ENCODE measurements around the gene ENSA. TPM values are rescaled to one million over a fixed set of nuclear protein-coding genes. Genes with fewer than 3 reads are reported as not detected.
A peak's percentile ranks its signal among the peaks of the same experiment; 100 is the strongest.
"Not testable (repeated sequence)": the region's sequence is repeated elsewhere in the genome, so short reads cannot be mapped to it uniquely, and the experiment has no call there.

The ENSA gene, protein sequence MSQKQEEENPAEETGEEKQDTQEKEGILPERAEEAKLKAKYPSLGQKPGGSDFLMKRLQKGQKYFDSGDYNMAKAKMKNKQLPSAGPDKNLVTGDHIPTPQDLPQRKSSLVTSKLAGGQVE
- 135 TPM for polyA plus RNA-seq
- long read RNA-seq, donor 1, transcript ENSA-208 (4 exons, 2,085 nt) = major isoform, 40 of 55 reads
- long read RNA-seq, donor 1, transcript ENSA-201 (3 exons, 2,818 nt) = minor isoform, 7 of 55 reads
- long read RNA-seq, donor 1, transcript ENSA-207 (2 exons, 703 nt) = minor isoform, 6 of 55 reads
- long read RNA-seq, donor 1, partial matches to known transcripts = 0 of 55 reads
- long read RNA-seq, donor 1, other reads (novel, unspliced or antisense) = 0 of 55 reads
- long read RNA-seq, donor 2, transcript ENSA-208 (4 exons, 2,085 nt) = major isoform, 71 of 107 reads
- long read RNA-seq, donor 2, transcript ENSA-205 (4 exons, 792 nt) = minor isoform, 7 of 107 reads
- long read RNA-seq, donor 2, transcript ENSA-201 (3 exons, 2,818 nt) = minor isoform, 17 of 107 reads
- long read RNA-seq, donor 2, partial matches to known transcripts = 6 of 107 reads
- long read RNA-seq, donor 2, other reads (novel, unspliced or antisense) = 0 of 107 reads
- long read RNA-seq, donor 3 = 0 reads
- long read RNA-seq, donor 4, transcript ENSA-208 (4 exons, 2,085 nt) = major isoform, 9 of 13 reads
- long read RNA-seq, donor 4, partial matches to known transcripts = 0 of 13 reads
- long read RNA-seq, donor 4, other reads (novel, unspliced or antisense) = 0 of 13 reads
- long read RNA-seq, donor 5, transcript ENSA-208 (4 exons, 2,085 nt) = major isoform, 39 of 51 reads
- long read RNA-seq, donor 5, transcript ENSA-201 (3 exons, 2,818 nt) = minor isoform, 10 of 51 reads
- long read RNA-seq, donor 5, partial matches to known transcripts = 0 of 51 reads
- long read RNA-seq, donor 5, other reads (novel, unspliced or antisense) = 0 of 51 reads
- long read RNA-seq, donor 6, transcript ENSA-208 (4 exons, 2,085 nt) = major isoform, 71 of 111 reads
- long read RNA-seq, donor 6, transcript ENSA-201 (3 exons, 2,818 nt) = minor isoform, 17 of 111 reads
- long read RNA-seq, donor 6, partial matches to known transcripts = 13 of 111 reads
- long read RNA-seq, donor 6, other reads (novel, unspliced or antisense) = 0 of 111 reads
- long read RNA-seq, donor 7, transcript ENSA-208 (4 exons, 2,085 nt) = major isoform, 35 of 58 reads
- long read RNA-seq, donor 7, transcript ENSA-201 (3 exons, 2,818 nt) = minor isoform, 15 of 58 reads
- long read RNA-seq, donor 7, partial matches to known transcripts = 0 of 58 reads
- long read RNA-seq, donor 7, other reads (novel, unspliced or antisense) = 0 of 58 reads
- long read RNA-seq, donor 8, transcript ENSA-208 (4 exons, 2,085 nt) = major isoform, 95 of 138 reads
- long read RNA-seq, donor 8, transcript ENSA-205 (4 exons, 792 nt) = minor isoform, 6 of 138 reads
- long read RNA-seq, donor 8, transcript ENSA-201 (3 exons, 2,818 nt) = minor isoform, 23 of 138 reads
- long read RNA-seq, donor 8, partial matches to known transcripts = 6 of 138 reads
- long read RNA-seq, donor 8, other reads (novel, unspliced or antisense) = 0 of 138 reads
- long read RNA-seq, donor 9, transcript ENSA-201 (3 exons, 2,818 nt) = minor isoform, 18 of 249 reads
- long read RNA-seq, donor 9, transcript ENSA-208 (4 exons, 2,085 nt) = major isoform, 73 of 249 reads
- long read RNA-seq, donor 9, transcript ENSA-205 (4 exons, 792 nt) = minor isoform, 6 of 249 reads
- long read RNA-seq, donor 9, partial matches to known transcripts = 146 of 249 reads
- long read RNA-seq, donor 9, other reads (novel, unspliced or antisense) = 0 of 249 reads
- long read RNA-seq, donor 10, transcript ENSA-201 (3 exons, 2,818 nt) = minor isoform, 15 of 99 reads
- long read RNA-seq, donor 10, transcript ENSA-207 (2 exons, 703 nt) = minor isoform, 5 of 99 reads
- long read RNA-seq, donor 10, transcript ENSA-208 (4 exons, 2,085 nt) = major isoform, 69 of 99 reads
- long read RNA-seq, donor 10, partial matches to known transcripts = 5 of 99 reads
- long read RNA-seq, donor 10, other reads (novel, unspliced or antisense) = 0 of 99 reads
- long read RNA-seq, donor 11, transcript ENSA-208 (4 exons, 2,085 nt) = major isoform, 53 of 170 reads
- long read RNA-seq, donor 11, transcript ENSA-207 (2 exons, 703 nt) = minor isoform, 5 of 170 reads
- long read RNA-seq, donor 11, transcript ENSA-201 (3 exons, 2,818 nt) = minor isoform, 12 of 170 reads
- long read RNA-seq, donor 11, partial matches to known transcripts = 97 of 170 reads
- long read RNA-seq, donor 11, other reads (novel, unspliced or antisense) = 0 of 170 reads

DNA sequence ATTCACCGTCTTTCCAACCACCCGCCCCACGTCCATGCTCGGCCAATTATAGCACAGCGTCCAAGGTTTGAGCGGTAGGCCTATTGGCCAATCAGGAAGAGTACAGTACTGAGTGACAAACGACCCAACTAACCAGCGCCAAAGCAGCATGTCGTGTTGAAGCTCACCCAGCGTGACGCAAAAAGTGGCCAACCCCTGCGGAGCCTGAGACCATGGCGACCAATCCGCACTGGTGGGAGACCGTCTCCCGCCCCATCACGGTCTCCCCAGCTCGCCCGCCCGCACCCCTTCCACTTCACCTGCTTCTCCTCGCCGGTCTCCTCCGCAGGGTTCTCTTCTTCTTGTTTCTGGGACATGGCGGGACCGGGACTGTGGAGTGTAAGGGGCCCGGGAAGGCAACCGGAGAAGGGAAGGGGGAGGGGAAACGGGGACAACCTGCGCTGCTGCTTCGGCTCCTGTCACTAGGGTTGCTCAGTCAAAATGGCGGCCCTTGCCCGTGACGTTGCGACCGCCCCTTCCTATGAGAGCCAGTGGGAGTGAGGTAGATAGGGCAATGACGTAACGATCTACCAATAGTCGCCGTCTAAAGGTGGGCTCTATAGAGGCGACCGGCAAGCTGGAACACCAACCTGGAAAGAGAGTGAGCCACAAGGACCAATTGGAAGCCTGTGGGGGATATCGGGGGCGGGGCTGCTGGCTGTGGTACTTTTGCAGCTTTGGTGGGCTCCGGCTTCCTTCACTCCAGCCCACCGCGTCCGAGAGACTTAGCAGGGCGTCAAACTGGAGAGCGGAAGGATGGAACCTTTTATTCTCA, at the start of gene ENSA:
Gene ENSA, minus strand, starts transcription at position 498 of the 814 bp plus-strand sequence. Its CDS starts 142 bp downstream, at position 356.
- H3K4me1 ChIP-seq (ENCODE audit: control insufficient read depth, insufficient read depth, low read length) = peaks cover 12% of the 10 kb centered on the region
- peak within 1 kb of the TSS; percentile 68 for H3K4me3 ChIP-seq (ENCODE audit: low read length)
- no peaks in the 10 kb centered on the region for H3K9me3 ChIP-seq (ENCODE audit: control insufficient read depth, low read depth, low read length)
- no CpG with 5 or more reads among the region's 49 CpGs for WGBS (ENCODE audit: insufficient coverage, low lambda C conversion rate)
- H3K27me3 ChIP-seq (ENCODE audit: control insufficient read depth, insufficient read depth, low read length) = no peaks in the 10 kb centered on the region
- peak; percentile 99 for DNase-seq
- peak within 1 kb of the TSS; percentile 97 for H3K27ac ChIP-seq (ENCODE audit: low read length)
- H3K36me3 ChIP-seq (ENCODE audit: control insufficient read depth, insufficient read depth, low read length) = peaks cover 29% of the 10 kb centered on the region

DNA sequence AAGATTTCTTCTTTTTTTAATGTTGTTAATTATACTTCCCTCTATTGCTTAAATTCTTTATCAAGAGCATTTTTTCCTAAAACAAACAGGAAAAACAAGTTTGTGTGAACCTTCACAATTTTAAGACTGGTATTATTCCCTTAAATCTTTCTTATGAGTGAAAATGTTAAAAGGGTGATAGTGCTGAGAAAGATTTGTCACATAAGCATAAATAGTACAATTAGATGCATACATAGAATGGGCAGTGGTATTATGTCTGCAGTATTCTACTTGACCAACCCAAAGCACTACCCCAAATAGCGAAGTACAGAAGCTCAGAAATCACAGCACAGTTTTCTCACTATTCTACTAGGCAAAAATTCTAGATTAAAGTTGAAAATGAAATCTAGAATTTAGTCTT, 49.6 kb upstream of the ENSA start:
- Histone ChIP-seq H3K4me1 (ENCODE audit: control insufficient read depth, insufficient read depth, low read length) (no peaks in the 10 kb centered on the region), H3K4me3 (ENCODE audit: low read length) (no peak overlapping the region), H3K36me3 (ENCODE audit: control insufficient read depth, insufficient read depth, low read length) (peaks cover 22% of the 10 kb centered on the region), H3K27ac (ENCODE audit: low read length) (no peak overlapping the region), H3K9me3 (ENCODE audit: control insufficient read depth, low read depth, low read length) (no peaks in the 10 kb centered on the region), H3K27me3 (ENCODE audit: control insufficient read depth, insufficient read depth, low read length) (no peaks in the 10 kb centered on the region)
- no peak for DNase-seq
- WGBS (ENCODE audit: insufficient coverage, low lambda C conversion rate) = 100% methylated on average over 1 of the region's 1 CpG

DNA sequence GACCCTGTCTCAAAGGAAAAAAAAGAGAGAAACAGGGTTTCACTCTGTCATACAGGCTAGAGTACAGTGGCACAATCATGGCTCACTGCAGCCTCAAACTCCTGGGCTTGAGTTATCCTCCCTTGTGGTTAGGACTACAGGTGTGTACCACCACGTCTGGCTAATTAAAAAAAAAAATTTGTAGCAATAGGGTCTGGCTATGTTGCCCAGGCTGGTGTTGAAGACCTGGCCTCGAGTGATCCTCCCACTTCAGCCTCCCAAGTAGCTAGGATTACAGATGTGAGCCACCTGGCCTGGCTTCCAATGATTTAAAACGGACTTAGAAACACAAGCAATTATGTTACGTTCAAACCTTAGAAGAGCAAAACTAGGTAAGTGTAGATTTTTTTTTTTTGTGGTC, 45.5 kb upstream of the ENSA start:
- WGBS (ENCODE audit: insufficient coverage, low lambda C conversion rate) = 100% methylated on average over 2 of the region's 4 CpGs
- no peak overlapping the region for H3K4me3 ChIP-seq (ENCODE audit: low read length)
- DNase-seq = no peak
- peaks cover 11% of the 10 kb centered on the region for H3K36me3 ChIP-seq (ENCODE audit: control insufficient read depth, insufficient read depth, low read length)
- H3K27ac ChIP-seq (ENCODE audit: low read length) = no peak overlapping the region
- no peaks in the 10 kb centered on the region for H3K9me3 ChIP-seq (ENCODE audit: control insufficient read depth, low read depth, low read length)
- no peaks in the 10 kb centered on the region for H3K4me1 ChIP-seq (ENCODE audit: control insufficient read depth, insufficient read depth, low read length)
- no peaks in the 10 kb centered on the region for H3K27me3 ChIP-seq (ENCODE audit: control insufficient read depth, insufficient read depth, low read length)

DNA sequence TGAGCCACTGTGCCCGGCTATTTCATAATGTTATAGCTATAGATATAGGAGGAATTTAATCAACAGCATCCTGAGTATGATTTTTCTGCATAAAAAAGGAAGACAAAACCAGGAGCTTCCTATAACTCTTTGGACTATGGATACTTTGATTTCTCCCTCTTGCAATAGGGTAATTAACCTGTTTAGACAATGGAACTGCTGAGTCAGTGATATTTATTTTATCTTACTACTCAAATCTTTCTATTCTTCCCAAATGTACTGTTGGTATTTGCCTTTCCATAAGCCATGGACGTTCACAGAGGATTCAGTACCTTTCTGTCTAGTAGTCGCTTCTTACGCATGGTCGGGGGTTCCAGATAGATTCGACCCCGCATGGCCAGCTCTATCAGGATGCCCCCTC, 33.9 kb upstream of the ENSA start:
- DNase-seq = no peak
- H3K36me3 ChIP-seq (ENCODE audit: control insufficient read depth, insufficient read depth, low read length) = peaks cover 26% of the 10 kb centered on the region
- no CpG with 5 or more reads among the region's 7 CpGs for WGBS (ENCODE audit: insufficient coverage, low lambda C conversion rate)
- no peaks in the 10 kb centered on the region for H3K27me3 ChIP-seq (ENCODE audit: control insufficient read depth, insufficient read depth, low read length)
- H3K4me3 ChIP-seq (ENCODE audit: low read length) = no peak overlapping the region
- no peak overlapping the region for H3K27ac ChIP-seq (ENCODE audit: low read length)
- peaks cover 7% of the 10 kb centered on the region for H3K4me1 ChIP-seq (ENCODE audit: control insufficient read depth, insufficient read depth, low read length)
- H3K9me3 ChIP-seq (ENCODE audit: control insufficient read depth, low read depth, low read length) = no peaks in the 10 kb centered on the region

DNA sequence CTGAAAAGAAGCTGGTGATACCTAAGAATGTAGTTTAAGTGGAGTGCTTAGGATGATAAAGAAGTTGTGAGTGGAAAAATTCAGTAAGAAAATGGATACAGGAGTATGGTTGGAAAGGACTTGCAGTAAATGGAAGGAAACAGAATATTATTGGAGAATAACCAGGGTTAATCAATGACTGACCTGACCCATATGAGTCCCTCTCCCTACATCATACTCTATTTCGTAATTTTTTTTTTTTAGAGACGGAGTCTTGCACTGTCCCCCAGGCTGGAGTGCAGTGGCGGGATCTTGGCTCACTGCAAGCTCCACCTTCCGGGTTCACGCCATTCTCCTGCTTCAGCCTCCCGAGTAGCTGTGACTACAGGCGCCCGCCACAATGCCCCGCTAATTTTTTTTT, 33.4 kb upstream of the ENSA start:
- H3K9me3 ChIP-seq (ENCODE audit: control insufficient read depth, low read depth, low read length) = no peaks in the 10 kb centered on the region
- H3K4me1 ChIP-seq (ENCODE audit: control insufficient read depth, insufficient read depth, low read length) = peaks cover 2% of the 10 kb centered on the region
- peaks cover 30% of the 10 kb centered on the region for H3K36me3 ChIP-seq (ENCODE audit: control insufficient read depth, insufficient read depth, low read length)
- H3K27me3 ChIP-seq (ENCODE audit: control insufficient read depth, insufficient read depth, low read length) = no peaks in the 10 kb centered on the region
- H3K27ac ChIP-seq (ENCODE audit: low read length) = no peak overlapping the region
- 100% methylated on average over 1 of the region's 9 CpGs for WGBS (ENCODE audit: insufficient coverage, low lambda C conversion rate)
- no peak for DNase-seq
- no peak overlapping the region for H3K4me3 ChIP-seq (ENCODE audit: low read length)

DNA sequence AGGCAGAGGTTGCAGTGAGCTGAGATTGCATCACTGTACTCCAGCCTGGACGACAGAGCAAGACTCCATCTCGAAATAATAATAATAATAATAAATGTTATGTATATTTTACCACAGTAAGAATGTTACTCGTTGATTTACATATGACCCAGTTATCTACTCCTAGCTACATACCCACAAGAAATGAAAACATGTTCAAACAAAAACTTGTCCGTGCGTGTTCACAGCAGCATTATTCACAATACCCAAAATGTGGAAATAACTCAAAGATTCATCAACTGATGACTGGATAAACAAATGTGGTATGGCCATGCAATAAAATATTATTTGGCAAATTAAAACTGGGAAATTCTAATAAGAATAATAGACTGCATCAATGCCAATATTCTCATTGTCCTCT, 31.7 kb upstream of the ENSA start:
- no peak for DNase-seq
- Histone ChIP-seq H3K27ac (ENCODE audit: low read length) (no peak overlapping the region), H3K27me3 (ENCODE audit: control insufficient read depth, insufficient read depth, low read length) (no peaks in the 10 kb centered on the region), H3K4me1 (ENCODE audit: control insufficient read depth, insufficient read depth, low read length) (no peaks in the 10 kb centered on the region), H3K36me3 (ENCODE audit: control insufficient read depth, insufficient read depth, low read length) (peaks cover 30% of the 10 kb centered on the region), H3K9me3 (ENCODE audit: control insufficient read depth, low read depth, low read length) (no peaks in the 10 kb centered on the region), H3K4me3 (ENCODE audit: low read length) (no peak overlapping the region)
- WGBS (ENCODE audit: insufficient coverage, low lambda C conversion rate) = no CpG with 5 or more reads among the region's 5 CpGs

DNA sequence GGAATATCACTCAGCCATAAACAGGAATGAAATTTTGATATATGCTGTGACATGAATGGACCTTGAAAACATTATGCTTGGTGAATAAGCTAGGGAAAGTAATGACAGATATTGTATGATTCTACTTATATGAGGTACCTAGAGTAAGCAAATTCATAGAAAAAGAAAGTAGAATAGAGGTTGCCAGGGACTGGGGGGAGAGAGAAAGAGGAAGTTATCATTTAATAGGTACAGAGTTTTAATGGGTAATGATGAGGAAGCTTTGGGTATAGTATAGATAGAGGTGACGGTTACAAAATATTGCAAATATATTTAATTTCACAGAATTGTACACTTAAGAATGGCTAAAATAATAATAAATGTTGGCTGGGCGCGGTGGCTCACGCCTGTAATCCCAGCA, 31.2 kb upstream of the ENSA start:
- no peak for DNase-seq
- Histone ChIP-seq H3K9me3 (ENCODE audit: control insufficient read depth, low read depth, low read length) (no peaks in the 10 kb centered on the region), H3K4me1 (ENCODE audit: control insufficient read depth, insufficient read depth, low read length) (no peaks in the 10 kb centered on the region), H3K27me3 (ENCODE audit: control insufficient read depth, insufficient read depth, low read length) (no peaks in the 10 kb centered on the region), H3K4me3 (ENCODE audit: low read length) (no peak overlapping the region), H3K36me3 (ENCODE audit: control insufficient read depth, insufficient read depth, low read length) (peaks cover 28% of the 10 kb centered on the region), H3K27ac (ENCODE audit: low read length) (no peak overlapping the region)
- WGBS (ENCODE audit: insufficient coverage, low lambda C conversion rate) = no CpG with 5 or more reads among the region's 4 CpGs

DNA sequence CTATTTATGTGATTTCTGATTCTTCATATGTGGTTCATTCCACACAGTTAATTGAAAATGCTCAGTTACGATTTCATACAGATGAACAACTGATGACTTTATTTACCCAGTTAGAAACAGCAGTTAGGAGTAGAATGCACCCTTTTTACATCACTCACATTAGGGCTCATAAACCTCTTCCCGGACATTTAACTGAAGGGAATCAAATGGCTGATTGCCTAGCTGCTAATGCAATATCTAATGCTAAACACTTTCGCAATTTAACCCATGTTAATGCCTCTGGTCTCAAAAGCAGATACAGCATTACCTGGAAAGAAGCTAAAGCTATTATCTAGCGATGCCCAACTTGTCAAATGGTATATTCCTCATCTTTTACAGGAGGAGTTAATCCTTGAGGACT, 27.7 kb upstream of the ENSA start:
- H3K9me3 ChIP-seq (ENCODE audit: control insufficient read depth, low read depth, low read length); H3K4me3 ChIP-seq (ENCODE audit: low read length); H3K4me1 ChIP-seq (ENCODE audit: control insufficient read depth, insufficient read depth, low read length); H3K27ac ChIP-seq (ENCODE audit: low read length); DNase-seq; H3K27me3 ChIP-seq (ENCODE audit: control insufficient read depth, insufficient read depth, low read length): not testable (repeated sequence)
- peaks cover 30% of the 10 kb centered on the region for H3K36me3 ChIP-seq (ENCODE audit: control insufficient read depth, insufficient read depth, low read length)
- no CpG with 5 or more reads among the region's 4 CpGs for WGBS (ENCODE audit: insufficient coverage, low lambda C conversion rate)

All from large intestine (tissue), 12 donors.